Heart left ventricle (tissue), 16 donors: ENCODE results near the gene IL34. TPM values are rescaled to one million over a fixed set of nuclear protein-coding genes. Genes with fewer than 3 reads are reported as not detected.

Experiments used
- ATAC-seq, 4 donors: fragments of 200-7000 bp; cut with Tn5 transposase; one replicate each; pipeline ENCODE4 v1.9.1; 2020 to 2022; ENCODE audit warnings: moderate library complexity in 4 of 4, mild to moderate bottlenecking in 3 of 4, moderate number of reproducible peaks in 1 of 4
- DNase-seq, 5 donors: peaks; one replicate each; pipeline ENCODE4 v3.0.0-alpha.2; 2020
- H3K27ac ChIP-seq, 12 donors: fragments of 200-600 bp; sonication (generic) in 4 of 12; one replicate each; pipeline versions ENCODE4 v1.5.0 to v1.8.0; 2016 to 2022; ENCODE audit warnings: mild to moderate bottlenecking in 2 of 12
- H3K27me3 ChIP-seq, 9 donors: fragments of 200-600 bp; sonication (generic) in 2 of 9; one replicate each; pipeline versions ENCODE4 v1.5.1 to v1.8.0; 2016 to 2022; ENCODE audit warnings: mild to moderate bottlenecking in 3 of 9
- H3K36me3 ChIP-seq, 9 donors: fragments of 200-600 bp; sonication (generic) in 2 of 9; one replicate each; pipeline versions ENCODE4 v1.5.0 to v1.8.0; 2018 to 2022; ENCODE audit warnings: mild to moderate bottlenecking in 2 of 9
- H3K4me1 ChIP-seq, 12 donors: fragments of 200-600 bp; sonication (generic) in 4 of 12; one replicate each; pipeline versions ENCODE4 v1.5.0 to v1.8.0; 2016 to 2022; ENCODE audit warnings: mild to moderate bottlenecking in 3 of 12
- H3K4me3 ChIP-seq, 12 donors: fragments of 200-600 bp; sonication (generic) in 4 of 12; one replicate each; pipeline versions ENCODE4 v1.5.0 to v1.8.0; 2017 to 2022; ENCODE audit warnings: mild to moderate bottlenecking in 9 of 12, moderate library complexity in 4 of 12
- H3K9me3 ChIP-seq, 12 donors: fragments of 200-600 bp; sonication (generic) in 4 of 12; one replicate each; pipeline versions ENCODE4 v1.5.0 to v1.8.0; 2016 to 2022; ENCODE audit warnings: mild to moderate bottlenecking in 1 of 12
- POLR2A ChIP-seq, 2 donors: fragments of 450-650 bp; IDR thresholded peaks; one replicate each; pipeline ENCODE4 v1.6.1; 2017; ENCODE audit warnings: antibody characterized with exemption in 2 of 2, mild to moderate bottlenecking in 2 of 2, moderate library complexity in 2 of 2
- WGBS, 4 donors: extraction: QIAGEN DNeasy Blood & Tissue Kit in 2 of 4; methylation state at CpG; one replicate each; pipeline versions ENCODE4 v1.1.5 to v1.1.7; 2013 to 2018; 5-methylcytosine and 5-hydroxymethylcytosine counted together
- intact Hi-C, 10 donors: fragments of 100-400 bp; cut with DNase I; formaldehyde crosslinking; loops; one replicate each; pipeline versions ENCODE4 v1.11.1 to v1.14.2; 2022
- polyA plus RNA-seq, 2 donors: library from polyadenylated mRNA; stranded (reverse); fragments of 200-250 nt; gene quantifications; one replicate each; pipeline ENCODE4 v1.2.3, GENCODE V29; 2013
- total RNA-seq, 9 donors: library from RNA; depleted of rRNA in 2 of 9; stranded (reverse); fragments of >200 nt in 2 of 9; fragmentation: NEBNext Ultra II Directional in 3 of 9; extraction: Animal tissue kit (Norgen Biotek cat#: 25700) in 3 of 9; gene quantifications; one replicate each; pipeline versions ENCODE4 v1.1.0 to v1.2.4, GENCODE V29; 2016 to 2023
- TF ChIP-seq, protein P1 (sequence below), 12 donors: fragments of 200-600 bp; sonication (generic) in 4 of 12; IDR thresholded peaks; one replicate each; pipeline versions ENCODE4 v1.5.0 to v1.8.0; 2018 to 2022; ENCODE audit warnings: antibody characterized with exemption in 12 of 12, mild to moderate bottlenecking in 5 of 12
- donor health status: ischemic (EF 13 %, LVEDD 7.1; RV severe dilation, severe dysfunction).
- donor health status: healthy with polysubstance abuse.
- donor health status: DM: no; HTN: yes; CAD: no.
- donor health status: DM: no; HTN: no; CAD: no.
- donor health status: ischemic (EF 25% LVEDD 6.9; RV normal size, moderate dysfunction).
- donor health status: ischemic (EF 25% LVEDD 5.7; RV mildly dilated, moderate dysfunction).
- donor health status: healthy.
- donor health status: DM: yes; HTN: yes; CAD: no.
- donor health status: ischemic (EF 35%, LVEDD 5.7; RV mildly dilated, moderate dysfunction).
- donor health status: nonischemic (EF 11% LVEDD 7.7; RV severe dilation, severe dysfunction).
- donor health status: DM: yes; HTN: yes; CAD: no.
- donor health status: PGD.
- donor health status: ischemic (EF 29% LVEDD 5.4; RV normal size, mild dysfunction).
- donor health status: nonischemic (EF 23%, LVEDD 6.1; RV moderate dilation, normal function).

The IL34 gene
- total and polyA plus RNA-seq, 11 donors = 0.49 to 6.5 (median 2.5) TPM

DNA sequence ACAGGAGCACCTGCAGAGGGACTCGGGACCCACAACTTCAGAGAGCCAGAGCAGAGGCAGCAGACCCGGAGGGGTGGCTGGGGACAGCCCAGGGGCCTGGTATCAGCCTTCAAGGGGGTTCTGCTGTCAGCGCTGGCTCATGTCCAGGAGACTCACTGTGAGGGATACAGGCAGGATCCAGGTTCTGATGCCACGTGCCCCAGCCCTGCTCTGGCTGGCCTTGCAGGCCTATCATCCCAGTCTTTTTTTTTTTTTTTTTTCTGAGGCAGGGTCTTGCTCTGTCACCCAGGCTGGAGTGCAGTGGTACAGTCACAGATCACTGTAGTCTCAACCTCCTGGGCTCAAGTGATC, 48.5 kb downstream of the IL34 start:
- peaks cover 4 to 97% (median 82%) of the 10 kb centered on the region in 12 donors for H3K4me1 ChIP-seq
- intact Hi-C loops = no loop called here
- peak in 1 of 5 donors; percentile 64 for DNase-seq

GRCh38 chr16:70695331-70696070, 49.1 kb downstream of the IL34 start:
- peak overlapping the region in 11 of 12 donors; percentile 55 to 98 (median 91) for H3K27ac ChIP-seq
- no peaks in the 10 kb centered on the region for H3K27me3 ChIP-seq
- no peak overlapping the region for H3K4me3 ChIP-seq
- no peaks in the 10 kb centered on the region for H3K9me3 ChIP-seq
- peaks cover 4 to 97% (median 78%) of the 10 kb centered on the region in 12 donors for H3K4me1 ChIP-seq
- WGBS, 4 donors = 38 to 73% (median 54%) methylated on average over 3 to 14 of the region's 14 CpGs
- peaks cover 0 to 7% (median 0%) of the 10 kb centered on the region in 9 donors for H3K36me3 ChIP-seq
- intact Hi-C loops = no loop called here
- ATAC-seq (peak; percentile 48 to 60 (median 54)), DNase-seq (peak; percentile 67 to 89 (median 80))
- TF ChIP-seq, protein P1, sequence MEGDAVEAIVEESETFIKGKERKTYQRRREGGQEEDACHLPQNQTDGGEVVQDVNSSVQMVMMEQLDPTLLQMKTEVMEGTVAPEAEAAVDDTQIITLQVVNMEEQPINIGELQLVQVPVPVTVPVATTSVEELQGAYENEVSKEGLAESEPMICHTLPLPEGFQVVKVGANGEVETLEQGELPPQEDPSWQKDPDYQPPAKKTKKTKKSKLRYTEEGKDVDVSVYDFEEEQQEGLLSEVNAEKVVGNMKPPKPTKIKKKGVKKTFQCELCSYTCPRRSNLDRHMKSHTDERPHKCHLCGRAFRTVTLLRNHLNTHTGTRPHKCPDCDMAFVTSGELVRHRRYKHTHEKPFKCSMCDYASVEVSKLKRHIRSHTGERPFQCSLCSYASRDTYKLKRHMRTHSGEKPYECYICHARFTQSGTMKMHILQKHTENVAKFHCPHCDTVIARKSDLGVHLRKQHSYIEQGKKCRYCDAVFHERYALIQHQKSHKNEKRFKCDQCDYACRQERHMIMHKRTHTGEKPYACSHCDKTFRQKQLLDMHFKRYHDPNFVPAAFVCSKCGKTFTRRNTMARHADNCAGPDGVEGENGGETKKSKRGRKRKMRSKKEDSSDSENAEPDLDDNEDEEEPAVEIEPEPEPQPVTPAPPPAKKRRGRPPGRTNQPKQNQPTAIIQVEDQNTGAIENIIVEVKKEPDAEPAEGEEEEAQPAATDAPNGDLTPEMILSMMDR (IDR thresholded peaks at IDR 0.05) = peak in 5 of 12 donors; percentile 6 to 28 (median 18)
- no peak for TF ChIP-seq POLR2A (IDR thresholded peaks at IDR 0.05)

More for the DNA sequence above, 48.5 kb downstream of the IL34 start:
- no peaks in the 10 kb centered on the region for H3K27me3 ChIP-seq
- H3K27ac ChIP-seq = peak overlapping the region in 11 of 12 donors; percentile 76 to 98 (median 91)
- no peak overlapping the region for H3K4me3 ChIP-seq
- no peak for TF ChIP-seq POLR2A (IDR thresholded peaks at IDR 0.05)
- TF ChIP-seq, protein P1 (IDR thresholded peaks at IDR 0.05) = no peak
- peaks cover 0 to 7% (median 0%) of the 10 kb centered on the region in 9 donors for H3K36me3 ChIP-seq
- H3K9me3 ChIP-seq = no peaks in the 10 kb centered on the region
- 48 to 65% (median 55%) methylated on average over 2 to 4 of the region's 4 CpGs for WGBS, 4 donors
- ATAC-seq = no peak

- 90 to 98% (median 97%) methylated on average over 8 of the region's 8 CpGs for WGBS, 4 donors
- Histone ChIP-seq H3K27me3 (no peaks in the 10 kb centered on the region), H3K4me1 (peaks cover 4 to 97% (median 77%) of the 10 kb centered on the region in 12 donors), H3K36me3 (peaks cover 0 to 7% (median 0%) of the 10 kb centered on the region in 9 donors), H3K4me3 (no peak overlapping the region), H3K27ac (peak overlapping the region in 11 of 12 donors; percentile 55 to 98 (median 91)), H3K9me3 (no peaks in the 10 kb centered on the region)
- ATAC-seq (no peak), DNase-seq (no peak)
- intact Hi-C loops = no loop called here
- no peak for TF ChIP-seq POLR2A (IDR thresholded peaks at IDR 0.05)
Observed at GRCh38 chr16:70696355-70696754, 50.0 kb downstream of the IL34 start.

- TF ChIP-seq, protein P1 (IDR thresholded peaks at IDR 0.05) = no peak
- no peak for TF ChIP-seq POLR2A (IDR thresholded peaks at IDR 0.05)
- H3K9me3 ChIP-seq = no peaks in the 10 kb centered on the region
- H3K4me3 ChIP-seq = no peak overlapping the region
- 33 to 46% (median 43%) methylated on average over 17 to 19 of the region's 19 CpGs for WGBS, 4 donors
- peaks cover 0 to 7% (median 0%) of the 10 kb centered on the region in 9 donors for H3K36me3 ChIP-seq
- intact Hi-C loops = no loop called here
- DNase-seq (no peak), ATAC-seq (no peak)
- peak overlapping the region in 11 of 12 donors; percentile 55 to 98 (median 91) for H3K27ac ChIP-seq
- no peaks in the 10 kb centered on the region for H3K27me3 ChIP-seq
- peaks cover 3 to 97% (median 71%) of the 10 kb centered on the region in 12 donors for H3K4me1 ChIP-seq
Observed at GRCh38 chr16:70696952-70697593, 50.7 kb downstream of the IL34 start.
